ENCODE measurements around the gene PCGF2.
A peak's percentile ranks its signal among the peaks of the same experiment; 100 is the strongest.
"Not testable (repeated sequence)": the region's sequence is repeated elsewhere in the genome, so short reads cannot be mapped to it uniquely, and the experiment has no call there.

The PCGF2 gene

DNA sequence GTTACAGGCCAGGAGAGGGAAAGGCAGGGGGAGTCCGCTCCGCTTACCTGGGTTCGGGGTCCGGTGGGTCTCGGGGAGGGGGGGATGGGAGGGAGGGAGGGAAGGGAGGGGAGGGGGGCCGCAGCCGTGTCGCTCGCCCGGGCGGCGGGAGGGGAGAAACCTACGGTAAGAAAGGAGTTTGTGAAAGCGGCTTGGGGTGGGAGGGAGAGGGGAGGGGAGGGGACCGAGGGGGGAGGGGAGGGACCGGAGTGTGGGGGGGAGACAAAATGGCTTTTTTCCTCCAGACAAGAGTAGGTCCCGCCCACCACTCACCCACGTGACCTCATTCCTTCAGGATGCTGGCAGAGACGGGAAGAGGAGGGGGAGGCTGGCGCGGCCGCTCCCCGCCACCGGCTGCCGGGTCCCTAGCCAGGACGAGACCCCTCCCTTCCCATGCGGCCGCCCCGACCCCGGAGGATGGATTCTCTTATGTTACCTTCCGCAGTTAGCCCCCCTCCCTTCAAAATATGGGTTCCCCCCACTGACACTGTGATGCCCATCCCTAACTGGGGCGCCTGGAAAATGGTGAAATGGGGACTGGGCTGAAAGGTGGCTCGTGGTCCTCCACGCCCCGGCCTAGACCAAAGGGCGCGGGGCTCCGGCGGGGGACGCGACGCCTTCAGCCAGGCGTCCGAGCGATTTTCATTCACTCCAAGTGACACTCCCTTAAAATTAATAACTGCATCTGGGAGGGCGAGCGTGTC is at the start of gene PCGF2:
TSS of gene PCGF2 (minus strand) at position 188 of the 743 bp plus-strand sequence. CDS start 7,934 bp downstream, outside the sequence.
- peak; percentile 67 for DNase-seq (ENCODE audit: low spot score)

DNA sequence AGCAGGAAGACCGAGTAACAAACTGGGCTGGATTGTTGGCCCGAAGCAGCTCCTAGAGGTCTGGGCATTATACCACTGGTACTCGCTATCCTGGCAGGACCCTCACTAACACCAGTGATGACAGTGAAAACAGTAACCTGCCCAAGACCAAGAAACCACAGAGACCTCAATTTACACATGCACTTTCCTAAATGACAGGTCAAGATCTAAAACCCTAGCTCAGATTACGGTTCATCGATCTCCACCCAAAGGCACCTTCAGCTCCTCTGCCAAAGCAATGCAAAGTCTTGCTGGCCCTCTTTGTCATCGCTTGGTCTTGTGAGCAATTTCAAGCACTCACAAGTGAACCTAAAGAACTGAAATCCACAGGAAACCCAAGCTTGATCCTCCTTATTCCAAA is 49.7 kb upstream of the PCGF2 start:
- DNase-seq (ENCODE audit: low spot score) = no peak

DNA sequence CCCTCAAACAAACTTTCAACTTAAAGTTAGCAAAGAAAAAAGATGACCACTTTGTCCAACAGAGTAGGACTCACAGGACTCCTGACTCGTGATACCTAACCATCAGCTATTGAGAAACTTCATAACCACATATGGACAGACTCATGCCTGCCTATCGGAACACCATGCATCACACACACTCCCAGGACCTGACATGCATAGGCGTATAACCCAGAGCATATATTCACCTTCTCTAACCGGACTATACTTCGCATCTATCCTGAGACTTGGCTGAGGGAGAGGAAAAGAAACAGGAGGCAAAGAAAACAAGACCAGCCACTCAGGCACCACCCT is 49.0 kb upstream of the PCGF2 start:
- DNase-seq (ENCODE audit: low spot score) = no peak

DNA sequence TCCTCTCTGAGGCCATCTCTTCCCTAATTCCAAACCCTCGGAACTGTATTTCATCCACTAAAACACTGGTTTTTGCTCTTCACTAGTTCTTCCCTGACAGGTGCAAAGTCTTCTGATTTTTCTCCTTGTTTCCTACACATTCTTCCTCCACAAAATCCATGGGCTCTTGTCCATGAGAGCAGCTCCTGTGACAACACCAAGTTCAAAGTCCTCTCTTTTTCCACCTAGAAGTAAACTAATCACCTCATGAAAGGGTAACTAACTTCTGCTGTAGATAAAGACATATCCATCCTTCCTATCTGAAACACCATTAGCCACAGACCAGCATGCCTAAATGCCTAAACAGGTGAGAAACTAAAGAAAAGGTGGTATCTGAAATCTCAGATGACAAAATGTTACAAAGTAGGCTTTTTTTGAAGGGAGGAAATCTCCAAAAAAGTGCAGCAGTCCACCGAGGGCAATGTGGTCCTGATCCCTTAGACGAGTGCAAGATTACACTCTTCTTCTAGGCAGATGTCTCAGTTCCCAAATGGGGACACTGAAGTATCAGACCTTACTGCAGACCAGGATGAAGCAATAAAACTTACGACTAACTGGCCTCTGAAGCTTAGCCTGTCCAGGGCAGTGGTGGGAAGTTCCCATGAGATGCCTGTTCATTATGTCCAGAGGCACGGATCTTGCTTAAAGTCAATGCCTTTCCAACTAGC is 48.5 kb upstream of the PCGF2 start:
- DNase-seq (ENCODE audit: low spot score) = no peak

DNA sequence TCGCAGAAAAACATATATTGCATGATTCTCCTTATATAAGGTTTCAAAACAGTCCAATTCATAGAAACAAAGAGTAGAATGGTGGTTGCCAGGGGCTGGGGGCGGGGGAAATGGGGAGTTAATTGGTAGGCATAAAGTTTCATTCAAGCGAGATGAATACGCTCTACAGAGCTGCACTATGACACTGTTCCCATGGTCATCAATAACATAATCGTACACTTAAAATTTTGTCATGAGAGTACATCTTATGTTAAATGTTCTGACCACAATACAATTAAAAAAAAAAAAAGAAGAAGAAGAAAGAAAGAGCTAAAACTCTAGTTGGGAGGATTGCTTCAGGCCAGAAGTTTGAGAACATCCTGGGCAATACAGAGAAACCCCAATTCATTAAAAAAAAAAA is 46.1 kb upstream of the PCGF2 start:
- no peak for DNase-seq (ENCODE audit: low spot score)

DNA sequence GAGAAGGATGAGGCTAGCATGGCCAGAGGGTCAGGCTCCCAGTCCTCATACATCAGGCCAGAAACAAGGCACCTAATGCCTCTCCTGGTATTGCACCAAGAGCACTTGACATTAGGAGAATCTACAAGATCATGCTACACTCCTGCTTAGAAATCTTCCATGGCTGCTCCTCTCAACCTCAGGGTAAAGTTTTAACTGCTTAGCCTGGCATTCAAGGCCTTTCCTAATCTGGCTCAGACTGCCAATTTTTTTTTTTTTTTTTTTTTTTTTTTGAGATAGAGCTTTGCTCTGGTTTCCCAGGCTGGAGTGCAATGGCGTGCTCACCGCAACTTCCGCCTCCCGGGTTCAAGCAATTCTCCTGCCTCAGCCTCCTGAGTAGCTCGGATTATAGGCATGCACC is 43.0 kb upstream of the PCGF2 start:
- DNase-seq (ENCODE audit: low spot score) = no peak

DNA sequence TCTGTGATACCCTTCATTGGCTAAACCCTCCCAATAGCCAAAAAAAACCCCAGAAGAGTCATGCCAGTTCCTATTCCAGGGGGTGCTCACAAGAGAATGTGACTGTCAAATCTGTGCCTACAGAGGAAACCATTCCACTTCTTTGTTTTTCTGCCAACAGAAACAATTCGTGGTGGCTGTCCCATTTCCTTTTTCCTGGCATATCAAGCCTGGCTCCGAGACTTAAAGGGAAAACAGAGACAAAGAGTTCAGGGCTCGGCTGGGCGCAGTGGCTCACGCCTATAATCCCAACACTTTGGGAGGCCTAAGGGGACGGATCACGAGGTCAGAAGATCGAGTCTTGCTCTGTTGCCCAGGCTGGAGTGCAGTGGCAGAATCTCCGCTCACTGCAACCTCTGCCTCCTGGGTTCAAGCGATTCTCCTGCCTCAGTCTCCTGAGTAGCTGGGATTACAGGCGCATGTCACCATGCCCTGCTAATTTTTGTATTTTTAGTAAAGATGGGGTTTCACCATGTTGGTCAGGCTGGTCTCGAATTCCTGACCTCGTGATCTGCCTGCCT is 42.1 kb upstream of the PCGF2 start:
- not testable (repeated sequence) for DNase-seq (ENCODE audit: low spot score)

DNA sequence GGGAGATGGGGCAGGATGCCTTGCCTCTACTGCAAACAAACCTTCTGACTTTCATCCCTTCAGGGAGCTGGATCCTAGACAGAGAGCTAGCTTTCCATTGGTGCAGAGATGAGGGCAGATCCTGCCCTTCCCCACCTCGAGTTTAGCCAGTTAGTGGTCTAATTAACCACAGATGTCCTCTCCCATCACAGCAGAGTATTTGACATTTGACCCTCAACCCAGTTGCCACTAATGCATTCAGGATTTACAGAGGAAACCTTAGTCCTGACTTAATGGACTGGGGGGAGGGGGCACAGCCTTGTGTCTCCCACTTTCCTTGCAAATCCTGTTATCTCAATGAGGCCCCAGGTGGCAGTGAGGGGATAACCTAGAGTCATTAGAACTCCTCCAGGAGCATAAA is 41.0 kb upstream of the PCGF2 start:
- DNase-seq (ENCODE audit: low spot score) = no peak

DNA sequence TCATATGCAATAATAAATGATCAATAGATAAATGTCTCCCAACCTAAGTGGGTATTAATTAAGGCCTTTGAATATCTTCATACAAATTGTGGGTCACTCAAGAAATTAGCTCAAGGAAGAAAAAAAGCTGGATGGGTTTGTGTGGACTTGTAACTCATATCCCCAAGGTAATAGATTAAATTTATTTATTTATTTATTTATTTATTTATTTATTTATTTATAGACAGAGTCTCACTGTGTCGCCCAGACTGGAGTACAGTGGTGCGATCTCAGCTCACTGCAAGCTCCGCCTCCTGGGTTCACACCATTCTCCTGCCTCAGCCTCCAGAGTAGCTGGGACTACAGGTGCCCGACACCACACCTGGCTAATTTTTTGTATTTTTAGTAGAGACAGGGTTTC is 39.9 kb upstream of the PCGF2 start:
- not testable (repeated sequence) for DNase-seq (ENCODE audit: low spot score)

DNA sequence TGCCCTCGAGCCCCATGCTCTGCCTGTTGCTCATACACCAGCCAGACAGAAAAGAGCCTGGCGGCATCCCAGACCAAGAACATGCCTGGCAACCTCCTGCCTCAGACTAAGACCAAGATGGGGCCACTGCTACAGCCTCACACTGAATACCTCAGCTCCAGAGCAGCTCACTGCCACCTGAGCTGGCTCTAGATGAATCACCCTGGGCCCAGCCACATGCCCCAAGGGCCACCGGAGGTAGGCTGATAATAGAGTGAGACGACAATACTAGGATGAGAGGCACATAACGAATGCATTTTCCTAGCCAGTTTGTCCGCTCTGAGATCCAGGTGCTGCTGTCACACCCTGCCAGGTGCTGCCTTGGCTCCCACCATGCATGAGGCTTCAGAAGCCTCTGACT is 38.2 kb upstream of the PCGF2 start:
- DNase-seq (ENCODE audit: low spot score) = no peak

DNA sequence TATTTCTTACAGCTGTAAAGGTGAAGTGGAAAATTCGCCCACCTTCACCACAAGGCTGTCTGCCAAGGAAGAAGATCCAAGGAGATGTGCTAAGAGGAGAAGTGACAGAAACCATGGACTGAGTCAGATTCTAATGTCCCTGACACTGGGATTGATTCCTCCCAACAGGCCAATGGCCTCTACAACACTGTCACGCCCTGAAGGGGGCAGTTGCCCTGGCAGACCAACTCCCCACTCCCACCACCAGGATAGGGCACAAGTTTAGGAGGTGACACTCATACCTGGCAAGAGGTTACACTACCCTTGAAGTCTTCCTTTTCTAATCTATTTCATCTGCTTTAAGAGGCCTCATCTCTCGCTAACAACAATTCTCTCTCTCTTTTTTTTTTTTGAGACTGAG is 35.1 kb upstream of the PCGF2 start:
- DNase-seq (ENCODE audit: low spot score) = no peak

DNA sequence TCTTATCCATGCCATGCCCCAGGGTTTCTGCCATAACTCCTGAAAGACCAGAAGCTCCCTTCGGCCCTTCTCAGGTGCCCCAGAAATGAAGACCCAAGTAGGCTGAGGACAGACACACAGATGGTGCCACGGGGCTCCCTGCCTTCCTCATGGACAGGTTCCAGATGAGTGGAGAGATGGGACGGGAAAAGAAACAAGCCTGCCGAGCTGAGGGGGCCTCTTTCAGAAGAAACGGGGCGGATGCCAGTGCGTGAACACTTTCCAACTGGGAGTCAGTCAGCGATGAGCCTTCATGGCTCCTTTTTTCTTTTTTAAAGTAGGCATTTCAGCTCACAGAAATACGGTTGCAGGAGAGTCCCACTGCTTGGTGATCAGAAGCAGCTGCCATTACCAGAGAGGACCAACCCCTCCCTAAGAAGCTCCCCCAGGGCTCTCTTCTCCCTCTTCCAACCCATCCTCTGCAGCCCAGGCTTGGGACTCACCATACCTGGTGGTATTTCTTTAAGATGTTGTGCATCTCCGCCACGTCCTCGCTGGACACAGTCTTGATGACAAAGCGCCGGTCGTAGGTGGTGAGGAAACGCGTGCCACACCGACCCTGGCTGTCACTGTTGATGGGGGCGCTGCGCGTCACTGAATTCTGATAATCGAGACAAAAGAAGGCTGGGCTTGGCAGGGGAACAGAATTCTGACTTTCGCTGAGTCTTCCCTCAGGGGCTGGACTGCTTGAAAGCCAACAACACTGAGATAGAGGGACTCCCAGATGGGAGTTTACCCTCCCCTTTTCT is 32.0 kb upstream of the PCGF2 start:
- no peak for DNase-seq (ENCODE audit: low spot score)

DNA sequence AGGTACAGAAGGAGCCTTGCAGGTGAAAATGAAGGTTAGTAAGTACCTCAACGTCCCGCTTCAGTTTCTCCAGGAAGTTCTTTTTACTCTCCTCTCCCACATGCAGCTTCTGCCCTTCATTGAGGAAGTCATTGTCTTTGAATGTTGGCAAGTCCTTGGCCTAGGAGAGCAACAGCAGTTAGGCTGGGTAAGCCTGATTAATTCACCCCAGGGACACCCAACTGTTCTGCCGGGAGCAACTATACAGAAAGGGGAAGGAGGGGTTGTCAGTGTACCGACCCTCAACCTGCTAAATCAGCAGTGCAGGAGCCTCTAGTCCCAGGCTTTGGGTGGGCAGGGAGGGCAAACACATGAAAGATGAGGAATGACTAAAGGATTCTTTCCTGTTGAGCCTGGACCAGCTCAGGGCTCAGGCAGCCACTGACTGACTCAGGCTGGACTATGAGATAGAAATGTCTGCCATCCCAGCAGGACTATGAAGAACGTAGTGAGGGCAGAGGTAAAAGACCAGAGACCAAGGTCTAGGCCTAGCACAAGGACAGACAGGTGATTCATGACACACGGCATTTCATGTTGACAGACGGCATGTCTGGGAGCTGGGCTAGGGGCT is 29.6 kb upstream of the PCGF2 start:
- DNase-seq (ENCODE audit: low spot score) = no peak

DNA sequence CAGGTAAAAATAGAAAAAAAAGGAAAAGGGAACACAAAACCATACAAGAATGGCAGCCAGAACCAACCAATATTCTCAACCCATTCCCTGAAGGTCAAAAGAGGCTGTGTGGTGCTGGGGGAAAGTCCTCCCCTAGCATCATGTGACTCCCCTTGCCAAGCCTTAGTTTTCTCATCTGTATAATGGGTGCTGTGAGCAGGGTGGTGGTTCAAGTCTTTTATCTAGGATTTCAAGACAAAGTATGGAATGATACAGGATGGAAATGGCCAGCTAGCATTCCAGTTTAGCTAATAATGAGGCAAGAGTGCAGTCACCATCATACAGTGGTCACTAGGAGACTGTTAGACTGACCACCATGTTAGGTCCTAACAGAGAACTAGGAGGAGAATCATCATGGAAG is 25.1 kb upstream of the PCGF2 start:
- DNase-seq (ENCODE audit: low spot score) = no peak

DNA sequence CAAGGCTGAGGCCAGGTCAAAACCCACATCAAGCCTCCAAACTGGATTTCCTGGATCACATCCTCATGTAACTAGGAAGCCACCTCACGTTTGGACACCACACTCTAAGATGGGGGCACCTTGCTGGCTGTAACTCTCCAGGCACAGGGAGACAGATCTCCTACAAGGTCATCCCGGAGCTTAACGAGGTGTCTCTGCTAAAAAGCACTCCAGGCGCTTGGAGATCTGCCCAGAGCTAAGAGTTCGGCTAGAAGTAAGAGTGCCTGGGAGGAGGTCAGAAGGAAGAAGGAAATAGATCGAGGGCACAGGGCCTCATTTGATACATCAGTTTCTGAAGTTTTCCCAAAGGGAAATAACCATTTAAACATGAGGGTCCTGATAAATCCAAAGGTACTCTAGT is 20.3 kb upstream of the PCGF2 start:
- no peak for DNase-seq (ENCODE audit: low spot score)

DNA sequence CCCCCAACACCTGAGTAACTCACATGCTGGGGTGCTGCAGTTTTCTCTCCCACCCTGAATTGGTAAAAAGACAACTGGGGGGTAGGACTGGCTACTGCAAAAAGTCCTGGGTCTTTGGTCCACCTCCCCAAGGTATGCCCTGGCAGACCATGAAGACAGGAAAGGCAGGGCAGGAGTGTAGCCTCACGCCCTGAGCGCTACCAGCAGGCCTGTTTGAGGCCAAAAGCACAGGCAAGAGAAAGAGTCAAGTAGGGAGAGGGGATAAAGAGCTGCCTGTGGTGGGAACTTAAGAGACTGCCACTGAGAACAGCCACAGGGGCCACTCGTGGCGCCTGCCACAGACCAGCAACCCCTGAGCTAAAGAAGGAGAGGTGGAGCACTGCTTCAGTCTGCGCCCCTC is 18.2 kb upstream of the PCGF2 start:
- DNase-seq (ENCODE audit: low spot score) = no peak

DNA sequence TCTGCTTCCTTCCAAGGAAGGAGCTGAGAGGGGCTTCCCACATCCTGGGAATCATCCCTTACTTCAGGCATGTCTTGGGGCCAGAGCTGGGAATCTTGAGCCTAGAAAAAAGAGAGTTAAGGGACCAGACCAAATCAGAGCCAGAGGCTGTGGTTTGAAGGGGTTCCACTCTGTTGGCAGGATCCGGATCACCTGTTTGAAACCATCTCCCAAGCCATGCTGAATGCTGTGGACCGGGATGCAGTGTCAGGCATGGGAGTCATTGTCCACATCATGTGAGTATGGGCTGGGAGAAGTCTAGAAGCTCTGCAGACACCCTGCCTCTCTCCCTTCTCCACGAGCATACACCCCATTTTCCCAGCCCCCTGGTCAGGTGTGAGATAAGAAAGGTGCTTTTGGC is 14.1 kb upstream of the PCGF2 start:
- DNase-seq (ENCODE audit: low spot score) = no peak

DNA sequence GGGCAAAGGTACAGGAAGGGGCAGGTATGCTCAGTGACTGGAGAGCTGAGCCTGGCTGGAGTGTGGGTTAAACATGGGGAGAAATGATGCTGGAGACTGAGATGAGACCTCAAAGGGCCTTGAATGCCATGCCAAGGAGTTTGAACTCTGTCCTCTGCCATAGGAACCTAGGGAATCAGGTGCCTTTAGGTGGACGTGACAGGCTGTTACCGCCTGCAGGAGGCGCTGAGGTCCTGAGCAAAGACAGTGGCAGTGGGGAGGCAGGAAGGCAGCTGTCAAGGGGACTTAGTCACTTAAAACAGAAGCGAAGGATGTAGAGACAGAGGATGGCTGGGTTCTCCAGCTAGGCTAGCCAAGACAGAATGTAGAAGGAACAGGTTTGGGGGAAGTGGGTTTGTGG is 13.5 kb upstream of the PCGF2 start:
- peak; percentile 78 for DNase-seq (ENCODE audit: low spot score)

DNA sequence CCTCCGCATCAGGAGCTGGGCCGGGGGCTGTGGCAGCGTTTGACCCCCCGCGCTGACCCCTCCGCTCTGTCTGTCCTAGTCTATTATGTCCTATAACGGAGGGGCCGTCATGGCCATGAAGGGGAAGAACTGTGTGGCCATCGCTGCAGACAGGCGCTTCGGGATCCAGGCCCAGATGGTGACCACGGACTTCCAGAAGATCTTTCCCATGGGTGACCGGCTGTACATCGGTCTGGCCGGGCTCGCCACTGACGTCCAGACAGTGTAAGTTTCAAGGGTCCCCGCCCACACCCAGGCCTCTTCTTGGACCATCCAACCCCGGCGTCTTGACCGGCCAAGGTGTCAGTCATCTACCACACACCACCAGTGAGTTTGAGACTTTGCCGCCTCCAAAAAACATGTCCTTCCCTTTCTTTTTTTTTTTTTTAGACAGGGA is 5.0 kb upstream of the PCGF2 start:
- DNase-seq (ENCODE audit: low spot score) = no peak

DNA sequence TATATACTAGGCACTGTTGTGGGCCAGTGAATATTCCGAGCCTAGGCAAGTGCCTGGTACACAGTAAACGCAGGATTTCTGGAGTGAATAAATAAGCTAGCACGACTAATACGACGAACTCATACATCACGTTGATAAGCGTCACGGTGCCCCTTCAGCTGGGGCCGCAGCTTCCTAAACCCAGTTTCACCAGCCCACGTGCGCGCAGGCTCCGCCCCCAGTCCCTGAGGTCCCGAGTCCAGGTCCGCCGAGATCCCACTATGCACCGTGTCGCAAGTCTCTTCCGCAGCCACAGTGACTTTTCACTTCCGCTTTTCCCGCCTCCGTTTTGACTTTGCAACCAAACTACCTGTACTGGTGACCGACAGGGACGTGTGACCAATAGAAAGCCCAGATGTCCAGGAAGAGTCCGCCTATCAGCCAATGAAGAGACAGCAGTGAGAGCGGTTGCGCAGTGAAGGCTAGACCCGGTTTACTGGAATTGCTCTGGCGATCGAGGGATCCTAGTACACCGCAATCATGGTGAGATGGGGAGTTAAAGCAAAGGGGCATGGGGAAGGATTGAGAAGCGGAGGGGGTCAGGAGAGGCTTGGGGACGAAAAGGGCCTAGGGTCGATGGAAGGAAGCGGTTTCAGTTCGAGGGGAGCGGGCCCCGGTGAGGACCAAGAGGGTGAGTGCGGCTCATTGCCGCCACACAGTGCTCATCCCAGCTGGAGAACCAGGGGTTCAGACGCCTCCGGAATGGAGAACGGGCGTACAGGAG is 4.4 kb upstream of the PCGF2 start, which contains the start of gene PSMB3:
TSS of gene PSMB3 (plus strand) at position 434 of the 763 bp plus-strand sequence. CDS start at position 520, 86 bp downstream.
- peak; percentile 96 for DNase-seq (ENCODE audit: low spot score)

DNA sequence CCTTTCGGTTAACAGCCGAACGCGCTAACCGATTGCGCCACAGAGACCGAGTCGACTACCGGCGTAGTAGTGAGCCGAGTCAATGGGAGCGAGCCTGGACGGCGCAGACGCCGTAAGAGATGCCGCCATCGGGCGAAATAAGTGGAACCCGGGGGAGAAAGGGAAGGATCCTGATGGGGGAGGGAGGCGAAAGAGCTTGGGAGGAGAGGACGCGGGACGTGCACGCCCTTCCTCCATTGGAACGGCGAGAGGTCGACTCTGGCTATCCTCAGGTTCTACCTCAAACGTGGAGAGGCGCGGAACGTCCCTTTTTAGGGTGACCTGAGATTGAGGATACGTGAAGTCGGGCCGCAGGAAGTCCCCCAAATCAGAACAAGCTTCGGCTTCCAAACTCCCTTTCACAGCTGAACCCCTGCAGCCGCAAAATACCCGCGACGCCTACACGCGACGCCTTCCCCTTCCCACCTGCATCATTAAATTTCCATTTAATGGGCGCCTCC is 3.7 kb upstream of the PCGF2 start:
- peak; percentile 55 for DNase-seq (ENCODE audit: low spot score)

All from iPS-NIHi11 (cell line).